Adrenal gland (tissue), 5 donors: ENCODE data around the gene CD274.

ENCODE experiments used
- POLR2A ChIP-seq, 2 donors: fragments of 450-650 bp; IDR thresholded peaks; one replicate each; pipeline ENCODE4 v1.6.1; 2017; ENCODE audit warnings: antibody characterized with exemption in 2 of 2, mild to moderate bottlenecking in 2 of 2, moderate library complexity in 1 of 2
- TF ChIP-seq, protein P1 (sequence below), 6 experiments: fragments of 450-650 bp in 4 of 6; fragments of 200-600 bp in 2 of 6; sonication (generic) in 1 of 6; IDR thresholded peaks; 1 replicate in 5 of 6; 2 replicates in 1 of 6; pipeline versions ENCODE4 v1.5.1 to v1.8.0; 2016 to 2021; ENCODE audit warnings: antibody characterized with exemption in 6 of 6, mild to moderate bottlenecking in 2 of 6, moderate library complexity in 1 of 6
- donor health status: DM: no; HTN: no; CAD: no.

DNA sequence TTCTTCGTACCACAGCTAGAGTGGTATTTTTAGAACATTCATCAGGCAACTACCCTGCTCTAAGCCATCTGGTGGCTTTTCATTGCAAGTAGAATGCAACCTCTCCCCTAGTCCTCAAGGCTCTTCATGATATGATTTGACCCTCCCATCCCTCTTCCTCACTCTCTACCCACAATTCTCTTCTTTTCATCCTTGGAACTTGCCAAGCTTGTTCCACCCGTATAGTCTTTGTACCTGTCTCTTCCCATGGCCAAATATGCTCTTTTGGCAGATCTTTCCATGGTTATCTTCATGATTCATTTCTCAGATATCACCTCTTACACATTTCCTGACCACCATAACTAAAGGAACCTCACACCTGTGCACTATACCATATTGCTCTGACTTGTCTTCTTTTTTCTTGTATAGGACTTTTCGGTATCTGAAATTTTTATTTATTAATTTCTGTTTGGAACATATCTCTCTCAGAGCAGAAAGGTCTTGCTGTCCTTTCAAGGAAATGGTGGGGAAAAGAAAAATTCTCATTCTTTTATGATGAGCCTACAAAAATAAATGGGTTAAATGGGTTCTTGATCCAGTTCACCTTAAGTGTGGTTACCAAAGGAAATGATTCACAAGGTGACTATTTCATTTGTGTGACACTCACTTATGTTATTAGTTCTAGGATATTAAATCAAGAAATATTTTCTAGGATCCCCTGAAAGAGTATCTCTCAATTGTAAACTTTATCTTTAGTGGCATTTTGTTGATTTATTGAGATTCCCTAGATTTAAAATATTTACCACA, 3.7 kb upstream of the CD274 start:
- TF ChIP-seq, protein P1, sequence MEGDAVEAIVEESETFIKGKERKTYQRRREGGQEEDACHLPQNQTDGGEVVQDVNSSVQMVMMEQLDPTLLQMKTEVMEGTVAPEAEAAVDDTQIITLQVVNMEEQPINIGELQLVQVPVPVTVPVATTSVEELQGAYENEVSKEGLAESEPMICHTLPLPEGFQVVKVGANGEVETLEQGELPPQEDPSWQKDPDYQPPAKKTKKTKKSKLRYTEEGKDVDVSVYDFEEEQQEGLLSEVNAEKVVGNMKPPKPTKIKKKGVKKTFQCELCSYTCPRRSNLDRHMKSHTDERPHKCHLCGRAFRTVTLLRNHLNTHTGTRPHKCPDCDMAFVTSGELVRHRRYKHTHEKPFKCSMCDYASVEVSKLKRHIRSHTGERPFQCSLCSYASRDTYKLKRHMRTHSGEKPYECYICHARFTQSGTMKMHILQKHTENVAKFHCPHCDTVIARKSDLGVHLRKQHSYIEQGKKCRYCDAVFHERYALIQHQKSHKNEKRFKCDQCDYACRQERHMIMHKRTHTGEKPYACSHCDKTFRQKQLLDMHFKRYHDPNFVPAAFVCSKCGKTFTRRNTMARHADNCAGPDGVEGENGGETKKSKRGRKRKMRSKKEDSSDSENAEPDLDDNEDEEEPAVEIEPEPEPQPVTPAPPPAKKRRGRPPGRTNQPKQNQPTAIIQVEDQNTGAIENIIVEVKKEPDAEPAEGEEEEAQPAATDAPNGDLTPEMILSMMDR (IDR thresholded peaks at IDR 0.05) = no peak
- TF ChIP-seq POLR2A (IDR thresholded peaks at IDR 0.05) = no peak
